Activated T-cell treated with anti-CD3 and anti-CD28 coated beads, Interleukin-2, amount 50 U/mL, for 72 hours (primary cell): ENCODE results near the gene KRT7. TPM values are rescaled to one million over a fixed set of nuclear protein-coding genes. Genes with fewer than 3 reads are reported as not detected.

Experiments
- ATAC-seq, 2 donors: fragments of 150-1000 bp; cut with Tn5 transposase; replicated peaks in 1 of 2; 2 replicates each; pipeline ENCODE4 v1.10.0; 2021; ENCODE audit warnings: moderate library complexity in 2 of 2, mild to moderate bottlenecking in 1 of 2
- DNase-seq, 2 donors: peaks; one replicate each; pipeline ENCODE4 v3.0.0; 2021 to 2022; ENCODE audit warnings: mixed read lengths in 1 of 2
- H3K27ac Mint-ChIP-seq: one replicate; pipeline ENCODE4 v1.8.0; 2022; ENCODE audit warnings: mild to moderate bottlenecking, moderate library complexity, mixed read lengths
- H3K27me3 Mint-ChIP-seq: one replicate; pipeline ENCODE4 v1.8.0; 2022; ENCODE audit warnings: low read depth, mixed read lengths
- H3K36me3 Mint-ChIP-seq, 2 donors: one replicate each; pipeline ENCODE4 v1.8.0; 2022; ENCODE audit warnings: mixed read lengths in 2 of 2, mild to moderate bottlenecking in 1 of 2; ENCODE audit not compliant: insufficient read depth in 2 of 2
- H3K4me1 Mint-ChIP-seq: one replicate; pipeline ENCODE4 v1.8.0; 2022; ENCODE audit warnings: low read depth, mixed read lengths
- H3K4me3 Mint-ChIP-seq, 2 donors: one replicate each; pipeline ENCODE4 v1.8.0; 2022; ENCODE audit warnings: mild to moderate bottlenecking in 2 of 2, mixed read lengths in 2 of 2, moderate library complexity in 2 of 2
- H3K9me3 Mint-ChIP-seq, 2 donors: one replicate each; pipeline ENCODE4 v1.8.0; 2022; ENCODE audit warnings: mixed read lengths in 2 of 2
- total RNA-seq, 2 donors: library from RNA; stranded (reverse); gene quantifications; one replicate each; pipeline ENCODE4 v1.2.3, GENCODE V29; 2022

The KRT7 gene
- total RNA-seq, 2 donors from 2014 or later = 23.1 to 25.4 TPM

DNA sequence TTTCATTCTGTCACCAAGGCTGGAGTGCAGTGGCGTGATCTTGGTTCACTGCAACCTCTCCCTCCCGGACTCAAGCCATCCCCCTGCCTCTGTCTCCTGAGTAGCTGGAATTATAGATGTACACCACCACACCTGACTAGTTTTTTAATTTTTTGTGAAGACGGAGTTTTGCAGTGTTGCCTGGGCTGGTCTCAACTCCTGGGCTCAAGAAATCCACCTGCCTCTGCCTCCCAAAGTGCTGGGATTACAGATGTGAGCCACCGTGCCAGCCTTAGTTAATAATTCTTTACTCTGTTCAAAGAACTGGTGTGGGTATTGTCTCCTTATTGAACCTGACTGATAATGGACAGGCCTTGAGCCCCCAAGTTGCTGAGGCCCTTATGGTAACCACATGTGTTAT is 10.4 kb upstream of the KRT7 start:
- H3K4me1 Mint-ChIP-seq = peaks cover 31% of the 10 kb centered on the region
- peaks cover 66% of the 10 kb centered on the region for H3K27me3 Mint-ChIP-seq
- no peak for DNase-seq
- no peak overlapping the region for H3K4me3 Mint-ChIP-seq
- no peaks in the 10 kb centered on the region for H3K9me3 Mint-ChIP-seq
- H3K27ac Mint-ChIP-seq = no peak overlapping the region
- ATAC-seq = no peak
- peaks cover 0 to 3% of the 10 kb centered on the region in 2 donors for H3K36me3 Mint-ChIP-seq

DNA sequence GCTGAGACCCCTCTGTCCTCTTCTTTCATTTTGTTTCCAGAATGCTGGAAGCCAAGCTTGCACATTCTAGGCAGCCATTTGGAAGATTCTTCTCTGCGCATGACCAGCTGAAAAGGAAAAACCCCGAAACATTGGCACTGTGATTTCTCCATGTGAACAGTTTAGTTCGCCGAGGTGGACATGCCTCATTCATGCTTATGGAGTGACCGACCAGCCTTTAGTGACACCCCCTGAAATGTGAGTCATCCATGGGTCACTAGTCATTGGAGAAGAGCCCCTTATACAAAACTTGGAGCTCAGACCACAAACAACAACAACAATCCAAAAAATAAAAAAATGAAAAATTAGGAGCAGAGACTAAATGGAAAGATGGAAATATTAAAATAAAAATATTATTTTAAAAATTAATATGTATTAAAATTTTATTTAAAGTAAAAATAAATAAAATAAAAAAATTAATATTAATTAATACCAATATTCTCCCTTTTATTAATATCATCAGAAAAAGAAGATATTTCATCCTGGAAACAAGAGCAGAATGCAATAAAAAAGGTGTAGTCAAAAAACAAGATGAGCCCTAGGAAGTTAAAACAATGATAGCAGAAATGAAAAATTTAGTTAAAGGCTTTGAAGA is 9.5 kb upstream of the KRT7 start:
- DNase-seq (no peak), ATAC-seq (no peak)
- H3K4me3 Mint-ChIP-seq = peak overlapping the region in 1 of 2 donors; percentile 10
- H3K27me3 Mint-ChIP-seq = peaks cover 70% of the 10 kb centered on the region
- H3K4me1 Mint-ChIP-seq = peaks cover 31% of the 10 kb centered on the region
- H3K36me3 Mint-ChIP-seq = peaks cover 0 to 3% of the 10 kb centered on the region in 2 donors
- no peaks in the 10 kb centered on the region for H3K9me3 Mint-ChIP-seq
- no peak overlapping the region for H3K27ac Mint-ChIP-seq

GRCh38 chr12:52224151-52224550 is 8.9 kb upstream of the KRT7 start:
- H3K27me3 Mint-ChIP-seq = peaks cover 71% of the 10 kb centered on the region
- H3K36me3 Mint-ChIP-seq = peaks cover 0 to 3% of the 10 kb centered on the region in 2 donors

DNA sequence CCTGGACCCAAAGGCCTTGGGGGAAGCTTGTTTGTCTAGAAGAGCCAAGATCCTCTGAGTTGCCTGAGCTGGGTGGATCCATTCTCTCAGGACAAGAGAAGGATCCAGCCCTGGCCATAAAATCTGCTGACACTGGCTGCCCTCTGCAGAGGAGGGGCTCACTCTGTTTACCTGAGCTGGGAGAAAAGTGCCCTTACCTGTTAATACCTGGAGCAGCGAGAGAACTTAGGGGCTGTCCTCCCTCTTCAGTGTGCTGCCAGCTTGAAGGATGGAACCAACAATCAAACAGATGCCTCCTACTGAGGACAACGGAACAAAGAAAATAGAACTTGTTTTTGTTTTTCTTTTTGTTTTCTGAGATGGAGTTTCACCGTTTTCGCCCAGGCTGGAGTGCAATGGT is 7.3 kb upstream of the KRT7 start:
- Mint-ChIP-seq H3K4me3 (no peak overlapping the region), H3K9me3 (no peaks in the 10 kb centered on the region), H3K4me1 (peaks cover 31% of the 10 kb centered on the region), H3K36me3 (peaks cover 0 to 3% of the 10 kb centered on the region in 2 donors), H3K27ac (no peak overlapping the region), H3K27me3 (peaks cover 71% of the 10 kb centered on the region)
- ATAC-seq (no peak), DNase-seq (no peak)

More at GRCh38 chr12:52224151-52224550, 8.9 kb upstream of the KRT7 start:
- Mint-ChIP-seq H3K4me1 (peaks cover 31% of the 10 kb centered on the region), H3K9me3 (no peaks in the 10 kb centered on the region), H3K27ac (no peak overlapping the region), H3K4me3 (no peak overlapping the region)
- ATAC-seq (no peak), DNase-seq (no peak)

GRCh38 chr12:52226446-52226845 is 6.6 kb upstream of the KRT7 start:
- no peak overlapping the region for H3K27ac Mint-ChIP-seq
- H3K36me3 Mint-ChIP-seq = peaks cover 0 to 3% of the 10 kb centered on the region in 2 donors
- no peak for DNase-seq
- peaks cover 71% of the 10 kb centered on the region for H3K27me3 Mint-ChIP-seq
- no peaks in the 10 kb centered on the region for H3K9me3 Mint-ChIP-seq
- H3K4me3 Mint-ChIP-seq = no peak overlapping the region
- H3K4me1 Mint-ChIP-seq = peaks cover 24% of the 10 kb centered on the region
- no peak for ATAC-seq

DNA sequence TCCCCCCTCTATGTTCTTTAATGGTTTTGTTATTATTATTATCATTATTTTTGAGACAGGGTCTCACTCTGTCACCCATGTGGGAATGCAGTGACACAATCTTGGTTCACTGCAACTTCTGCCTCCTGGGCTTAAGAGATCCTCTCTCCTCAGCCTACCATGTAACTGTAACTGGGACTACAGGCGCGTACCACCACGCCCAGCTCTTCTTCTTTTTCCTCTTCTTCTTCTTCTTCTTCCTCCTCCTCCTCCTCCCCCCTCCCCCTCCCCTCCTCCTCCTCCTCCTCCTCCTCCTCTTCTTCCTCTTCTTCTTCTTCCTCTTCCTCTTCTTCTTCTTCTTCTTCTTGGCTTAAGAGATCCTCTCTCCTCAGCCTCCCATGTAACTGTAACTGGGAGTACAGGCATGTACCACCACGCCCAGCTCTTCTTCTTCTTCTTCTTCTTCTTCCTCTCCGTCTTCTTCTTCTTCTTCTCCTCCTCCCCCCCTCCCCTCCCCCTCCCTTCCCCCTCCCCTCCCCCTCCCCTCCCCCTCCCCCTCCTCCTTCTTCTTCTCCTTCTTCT is 5.4 kb upstream of the KRT7 start:
- Mint-ChIP-seq H3K9me3 (no peaks in the 10 kb centered on the region), H3K27me3 (peaks cover 82% of the 10 kb centered on the region)

DNA sequence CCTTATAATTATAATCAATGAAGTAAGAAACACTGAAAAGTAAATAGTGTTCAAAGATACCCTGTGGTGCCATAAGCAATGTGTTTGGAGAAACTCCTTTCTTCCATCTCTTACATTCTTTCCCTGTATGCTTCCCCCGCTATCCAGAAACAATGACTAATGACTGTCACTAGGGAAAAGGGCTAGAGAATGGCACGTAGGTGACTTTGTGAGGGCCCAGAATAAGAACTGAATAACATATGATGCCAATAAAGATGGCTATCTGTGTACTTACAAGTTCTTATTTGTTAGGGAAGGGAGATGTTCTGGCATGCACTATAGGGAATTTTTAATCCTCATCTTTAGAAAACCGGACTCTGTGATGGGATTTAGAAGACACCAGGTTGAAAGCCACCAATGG is 4.7 kb upstream of the KRT7 start:
- DNase-seq = no peak
- Mint-ChIP-seq H3K27me3 (peaks cover 85% of the 10 kb centered on the region), H3K36me3 (peaks cover 0 to 3% of the 10 kb centered on the region in 2 donors), H3K4me3 (no peak overlapping the region), H3K27ac (no peak overlapping the region), H3K9me3 (no peaks in the 10 kb centered on the region), H3K4me1 (peaks cover 18% of the 10 kb centered on the region)
- ATAC-seq = no peak

More for the DNA sequence above, 5.4 kb upstream of the KRT7 start:
- no peak for DNase-seq
- ATAC-seq = no peak
- Mint-ChIP-seq H3K4me3 (no peak overlapping the region), H3K4me1 (peaks cover 19% of the 10 kb centered on the region), H3K36me3 (peaks cover 0 to 3% of the 10 kb centered on the region in 2 donors), H3K27ac (no peak overlapping the region)

DNA sequence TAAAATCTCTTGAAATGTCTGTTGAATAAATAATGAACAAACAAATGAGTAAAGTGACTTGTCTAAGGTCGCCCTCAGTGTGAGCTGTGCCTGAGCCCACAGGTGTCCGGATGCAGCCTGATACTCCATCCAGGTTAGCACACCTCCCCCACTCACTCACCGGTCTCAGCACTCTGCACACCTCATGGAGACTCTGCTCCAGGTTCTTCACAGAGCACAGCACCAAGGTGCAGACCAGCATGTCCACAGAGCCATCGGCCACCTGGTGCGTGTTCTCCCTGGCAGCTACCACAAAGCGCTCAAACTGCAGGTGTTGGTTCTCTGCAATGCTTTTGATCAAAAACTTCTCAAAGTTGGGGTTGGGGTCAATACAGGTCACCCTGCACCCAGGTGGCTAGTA is 4.1 kb upstream of the KRT7 start:
- H3K4me1 Mint-ChIP-seq = peaks cover 12% of the 10 kb centered on the region
- ATAC-seq (no peak), DNase-seq (no peak)
- no peak overlapping the region for H3K27ac Mint-ChIP-seq
- peaks cover 0 to 1% of the 10 kb centered on the region in 2 donors for H3K36me3 Mint-ChIP-seq
- H3K9me3 Mint-ChIP-seq = no peaks in the 10 kb centered on the region
- H3K4me3 Mint-ChIP-seq = no peak overlapping the region
- peaks cover 85% of the 10 kb centered on the region for H3K27me3 Mint-ChIP-seq

GRCh38 chr12:52229836-52230343 is 3.2 kb upstream of the KRT7 start:
- Mint-ChIP-seq H3K27me3 (peaks cover 84% of the 10 kb centered on the region), H3K27ac (no peak overlapping the region), H3K36me3 (no peaks in the 10 kb centered on the region), H3K9me3 (no peaks in the 10 kb centered on the region), H3K4me1 (peaks cover 5% of the 10 kb centered on the region), H3K4me3 (no peak overlapping the region)
- no peak for DNase-seq
- ATAC-seq = no peak

GRCh38 chr12:52230364-52231281 is 2.4 kb upstream of the KRT7 start:
- Mint-ChIP-seq H3K4me1 (peaks cover 5% of the 10 kb centered on the region), H3K4me3 (no peak overlapping the region), H3K27ac (no peak overlapping the region), H3K9me3 (no peaks in the 10 kb centered on the region), H3K27me3 (peaks cover 84% of the 10 kb centered on the region), H3K36me3 (no peaks in the 10 kb centered on the region)
- no peak for ATAC-seq
- no peak for DNase-seq

DNA sequence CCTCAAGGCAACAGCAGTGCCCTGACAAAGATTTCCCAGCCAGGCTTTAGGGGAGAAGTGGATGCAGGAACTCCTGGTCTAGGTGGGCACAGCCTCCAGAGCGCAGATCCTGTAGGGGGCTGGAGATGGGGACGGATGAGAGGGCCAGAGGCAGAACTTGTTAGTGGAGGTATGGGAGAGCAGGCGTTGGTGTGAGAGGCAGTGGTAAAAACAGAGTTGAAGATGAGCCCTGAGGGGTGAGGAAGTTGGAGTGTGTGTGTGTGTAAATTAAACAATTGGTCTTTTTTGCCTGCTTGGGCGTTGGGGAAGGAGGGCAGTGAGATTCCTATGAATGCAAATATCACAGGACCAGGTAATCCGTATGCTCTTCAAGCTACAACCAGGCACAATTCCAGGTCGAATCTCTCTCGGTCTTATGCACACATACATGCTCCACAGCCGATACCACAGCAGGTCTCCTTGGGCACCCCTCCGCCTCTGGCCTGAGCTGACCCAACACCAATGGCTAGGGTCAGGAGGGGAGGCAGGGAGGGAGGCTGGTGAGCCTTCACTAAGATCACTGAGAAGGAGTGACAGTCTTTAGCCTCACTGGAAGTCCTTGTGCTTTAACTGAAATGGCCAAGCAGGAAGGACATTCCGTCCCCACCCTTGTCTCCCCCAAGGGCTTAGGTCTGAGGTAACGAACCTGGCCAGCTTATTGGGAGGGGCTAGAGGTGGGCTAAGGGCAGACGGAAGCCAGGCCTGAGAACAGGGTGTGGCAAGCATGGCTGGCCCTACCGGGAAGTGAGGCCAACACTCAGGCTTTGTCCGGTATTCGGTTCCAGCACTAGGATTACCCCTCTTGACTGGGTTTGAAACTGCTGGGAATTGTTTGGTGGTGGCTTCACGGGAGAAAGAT is 1.5 kb upstream of the KRT7 start:
- Mint-ChIP-seq H3K9me3 (no peaks in the 10 kb centered on the region), H3K27me3 (peaks cover 78% of the 10 kb centered on the region), H3K36me3 (no peaks in the 10 kb centered on the region), H3K4me3 (no peak overlapping the region), H3K4me1 (peaks cover 5% of the 10 kb centered on the region), H3K27ac (no peak overlapping the region)
- DNase-seq = no peak
- ATAC-seq = no peak

DNA sequence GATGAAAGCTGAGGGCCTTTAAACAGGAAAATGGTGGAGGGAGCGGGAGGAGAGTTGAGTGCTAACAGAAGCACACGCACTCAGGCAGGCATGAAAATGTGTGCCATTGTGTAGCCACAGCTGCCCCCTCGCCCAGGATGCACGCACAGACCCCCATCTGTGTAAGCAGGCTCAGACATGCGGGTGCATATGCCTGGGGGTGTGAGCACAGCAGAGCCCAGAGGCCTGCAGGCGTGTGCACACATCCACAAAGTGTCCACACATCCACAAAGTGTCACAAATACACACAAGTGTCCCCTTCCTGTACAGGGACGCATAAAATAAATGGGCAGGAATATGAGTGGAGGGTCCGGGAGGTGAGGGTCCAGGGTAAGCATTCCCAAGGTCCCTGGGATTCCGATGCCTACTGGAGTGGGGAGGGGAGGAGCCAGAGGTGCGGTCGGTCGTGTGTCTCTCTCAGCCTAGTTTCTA is 805 bp upstream of the KRT7 start:
- DNase-seq = no peak
- no peak overlapping the region for H3K27ac Mint-ChIP-seq
- ATAC-seq = no peak
- H3K4me1 Mint-ChIP-seq = peaks cover 5% of the 10 kb centered on the region
- H3K27me3 Mint-ChIP-seq = peaks cover 71% of the 10 kb centered on the region
- no peaks in the 10 kb centered on the region for H3K36me3 Mint-ChIP-seq
- H3K4me3 Mint-ChIP-seq = no peak overlapping the region
- no peaks in the 10 kb centered on the region for H3K9me3 Mint-ChIP-seq
